CD4-positive, alpha-beta memory T cell (primary cell): ENCODE measurements around the gene PHC1. TPM values are rescaled to one million over a fixed set of nuclear protein-coding genes. Genes with fewer than 3 reads are reported as not detected.
A peak's percentile ranks its signal among the peaks of the same experiment; 100 is the strongest.

Experiments
- CTCF ChIA-PET: fragments of 350-600 bp; sonication (Branson Sonifier 250); formaldehyde crosslinking; loops from one replicate; lab custom pipeline; 2021; ENCODE audit warnings: inconsistent platforms; ENCODE audit not compliant: partially characterized antibody; lab: Charles Lee
- POLR2A ChIA-PET: fragments of 350-600 bp; sonication (Branson Sonifier 250); formaldehyde crosslinking; loops from one replicate; lab custom pipeline; 2021; ENCODE audit not compliant: partially characterized antibody; lab: Charles Lee
- DNase-seq, 5 donors: peaks; one replicate each; pipeline versions ENCODE4 v3.0.0 to v3.0.0-alpha.2; 2020 to 2022; ENCODE audit warnings: mixed read lengths in 1 of 5
- H3K27ac ChIP-seq: one replicate; pipeline ENCODE4 v1.7.0; 2013; ENCODE audit warnings: low read depth, low read length
- H3K27me3 ChIP-seq: 2 replicates; pipeline ENCODE4 v1.7.0; 2013; ENCODE audit warnings: mild to moderate bottlenecking, low read length, moderate library complexity; ENCODE audit not compliant: insufficient read depth
- H3K36me3 ChIP-seq: 2 replicates; pipeline ENCODE4 v1.7.0; 2013; ENCODE audit warnings: mild to moderate bottlenecking, low read length, moderate library complexity; ENCODE audit not compliant: insufficient read depth
- H3K4me1 ChIP-seq: 2 replicates; pipeline ENCODE4 v1.7.0; 2013; ENCODE audit warnings: mild to moderate bottlenecking, low read length, moderate library complexity; ENCODE audit not compliant: insufficient read depth
- H3K4me3 ChIP-seq, 2 donors: one replicate each; pipeline ENCODE4 v1.7.0; 2013; ENCODE audit warnings: low read length in 2 of 2, mild to moderate bottlenecking in 1 of 2
- H3K9me3 ChIP-seq, 2 donors: one replicate each; pipeline ENCODE4 v1.7.0; 2013; ENCODE audit warnings: low read length in 2 of 2, control low read depth in 1 of 2; ENCODE audit not compliant: control insufficient read depth in 1 of 2
- H3K27ac Mint-ChIP-seq, 7 donors: one replicate each; pipeline ENCODE4 v1.8.0; 2020 to 2021; ENCODE audit warnings: mixed read lengths in 7 of 7, mild to moderate bottlenecking in 6 of 7, inconsistent platforms in 3 of 7, moderate library complexity in 3 of 7
- H3K27me3 Mint-ChIP-seq, 2 donors: one replicate each; pipeline ENCODE4 v1.8.0; 2020 to 2021; ENCODE audit warnings: mixed read lengths in 2 of 2
- H3K36me3 Mint-ChIP-seq, 2 donors: one replicate each; pipeline ENCODE4 v1.8.0; 2020 to 2021; ENCODE audit warnings: mixed read lengths in 2 of 2, inconsistent platforms in 1 of 2, mild to moderate bottlenecking in 1 of 2
- H3K4me1 Mint-ChIP-seq, 4 donors: one replicate each; pipeline ENCODE4 v1.8.0; 2020 to 2021; ENCODE audit warnings: mixed read lengths in 4 of 4, mild to moderate bottlenecking in 1 of 4
- H3K4me3 Mint-ChIP-seq, 8 donors: one replicate each; pipeline ENCODE4 v1.8.0; 2020 to 2021; ENCODE audit warnings: mixed read lengths in 8 of 8, mild to moderate bottlenecking in 7 of 8, moderate library complexity in 6 of 8, inconsistent platforms in 3 of 8
- H3K9me3 Mint-ChIP-seq, 8 donors: one replicate each; pipeline ENCODE4 v1.8.0; 2020 to 2021; ENCODE audit warnings: mixed read lengths in 8 of 8, mild to moderate bottlenecking in 5 of 8, inconsistent platforms in 3 of 8, moderate library complexity in 1 of 8
- intact Hi-C: fragments of 100-400 bp; cut with micrococcal nuclease; formaldehyde crosslinking; loops from one replicate; pipeline ENCODE4 v1.15.1; 2023
- polyA plus RNA-seq, 2 donors: library from polyadenylated mRNA; unstranded; fragments of 300-500 nt; fragmentation: Illumina TruSeq; gene quantifications; one replicate each; pipeline ENCODE4 v1.2.3, GENCODE V29; 2021
- total RNA-seq, 2 experiments: library from RNA; stranded (reverse); gene quantifications; one replicate each; pipeline ENCODE4 v1.2.3, GENCODE V29; 2021

PHC1 gene
- total and polyA plus RNA-seq, 4 experiments from 2014 or later, result 22.3 to 52.8 (median 40.2) TPM

GRCh38 chr12:8951744-8952143 lies 37.4 kb downstream of the PHC1 start:
- Histone ChIP-seq H3K27me3 (no peaks in the 10 kb centered on the region), H3K27ac (peak overlapping the region; percentile 96), H3K4me1 (peaks cover 77% of the 10 kb centered on the region), H3K4me3 (peak overlapping the region in 1 of 2 donors; percentile 96), H3K9me3 (no peaks in the 10 kb centered on the region), H3K36me3 (no peaks in the 10 kb centered on the region)
- CTCF ChIA-PET, result interaction anchor here (0.7 to 13.9 kb wide), 18 partner anchors 8 to 408 kb away, joined by 3 to 561 read pairs (median 12); partner anchors contain the start of genes KLRG1 and PHC1
- peak overlapping the region; percentile 86 to 97 (median 96) for H3K4me3 Mint-ChIP-seq
- peak; percentile 35 to 67 (median 40) for DNase-seq
- H3K36me3 Mint-ChIP-seq, result peaks cover 0 to 26% of the 10 kb centered on the region in 2 donors
- no peaks in the 10 kb centered on the region for H3K27me3 Mint-ChIP-seq
- intact Hi-C loops, result loop anchor here (1.0 to 5.0 kb wide), 4 partner anchors 37 to 307 kb away; partner anchors contain the start of gene KLRG1
- peak overlapping the region; percentile 87 to 99 (median 95) for H3K27ac Mint-ChIP-seq
- peaks cover 42 to 90% (median 62%) of the 10 kb centered on the region in 4 donors for H3K4me1 Mint-ChIP-seq
- POLR2A ChIA-PET, result interaction anchor here (0.9 to 10.1 kb wide), 17 partner anchors 10 to 265 kb away, joined by 3 to 492 read pairs (median 14); partner anchors contain the start of gene PHC1
- peaks cover 0 to 6% (median 0%) of the 10 kb centered on the region in 8 donors for H3K9me3 Mint-ChIP-seq

DNA sequence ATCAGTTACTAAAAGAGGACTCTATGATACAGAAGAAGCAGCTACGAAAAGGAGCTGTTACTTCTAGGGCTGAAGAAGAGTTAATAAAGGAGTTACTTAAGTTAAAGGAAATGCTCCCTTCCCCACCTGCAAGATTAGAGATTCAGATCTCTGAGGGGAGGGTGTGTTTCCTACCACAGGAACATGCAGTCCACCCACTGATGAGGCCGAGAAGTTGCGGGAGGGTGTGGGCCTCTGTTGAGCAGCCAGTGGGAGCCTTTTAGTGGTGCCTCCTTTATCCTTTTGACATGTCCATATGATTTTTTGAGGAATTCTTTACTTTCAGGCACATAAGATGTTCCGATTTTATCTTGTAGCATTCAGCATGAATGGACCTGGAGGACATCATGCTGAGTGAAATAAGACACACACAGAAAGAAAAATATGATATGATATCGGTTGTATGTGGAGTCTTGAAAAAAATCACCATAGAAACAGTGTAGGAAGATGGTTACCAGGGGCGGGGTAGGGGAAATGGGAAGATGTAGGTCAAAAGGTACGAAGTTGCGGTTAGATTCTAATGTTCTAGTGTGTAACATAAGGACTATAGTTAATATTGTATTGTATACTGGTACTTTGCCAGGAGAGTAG lies 39.6 kb downstream of the PHC1 start:
- Mint-ChIP-seq H3K36me3 (peaks cover 6 to 21% of the 10 kb centered on the region in 2 donors), H3K4me3 (peak overlapping the region; percentile 77 to 97 (median 83)), H3K4me1 (peaks cover 46 to 90% (median 64%) of the 10 kb centered on the region in 4 donors), H3K9me3 (peaks cover 0 to 6% (median under 1%) of the 10 kb centered on the region in 8 donors), H3K27me3 (no peaks in the 10 kb centered on the region), H3K27ac (peak overlapping the region; percentile 87 to 99 (median 95))
- Histone ChIP-seq H3K4me1 (peaks cover 78% of the 10 kb centered on the region), H3K27me3 (no peaks in the 10 kb centered on the region), H3K4me3 (peak overlapping the region; percentile 1 to 34), H3K9me3 (no peaks in the 10 kb centered on the region), H3K27ac (peak overlapping the region; percentile 96), H3K36me3 (no peaks in the 10 kb centered on the region)
- peak; percentile 88 to 93 (median 90) for DNase-seq
- intact Hi-C loops, result loop anchor here (1.0 to 5.0 kb wide), 2 partner anchors 35 to 272 kb away; partner anchors contain the start of gene KLRG1
- CTCF ChIA-PET, result interaction anchor here (0.8 to 13.9 kb wide), 5 partner anchors 34 to 272 kb away, joined by 3 to 561 read pairs (median 6); no protein-coding TSS in a partner anchor
- POLR2A ChIA-PET, result interaction anchor here (0.6 to 10.1 kb wide), 16 partner anchors 9 to 307 kb away, joined by 3 to 492 read pairs (median 4); partner anchors contain the start of gene KLRG1

- POLR2A ChIA-PET, result interaction anchor here (3.4 to 10.1 kb wide), 2 partner anchors 36 to 74 kb away, joined by 20 to 492 read pairs; no protein-coding TSS in a partner anchor
- intact Hi-C loops, result no loop called here
- peak overlapping the region in 1 of 2 donors; percentile 14 for H3K4me3 ChIP-seq
- no peaks in the 10 kb centered on the region for H3K36me3 ChIP-seq
- CTCF ChIA-PET, result interaction anchor here (1.4 to 13.9 kb wide), 2 partner anchors 73 to 93 kb away, joined by 4 to 561 read pairs; no protein-coding TSS in a partner anchor
- DNase-seq, result no peak
- H3K9me3 ChIP-seq, result no peaks in the 10 kb centered on the region
- Mint-ChIP-seq H3K27ac (peak overlapping the region; percentile 73 to 97 (median 82)), H3K36me3 (peaks cover 7 to 12% of the 10 kb centered on the region in 2 donors), H3K4me1 (peaks cover 59 to 94% (median 81%) of the 10 kb centered on the region in 4 donors), H3K4me3 (peak overlapping the region in 4 of 8 donors; percentile 10 to 64 (median 37)), H3K9me3 (peaks cover 0 to 6% (median under 1%) of the 10 kb centered on the region in 8 donors), H3K27me3 (no peaks in the 10 kb centered on the region)
- no peaks in the 10 kb centered on the region for H3K27me3 ChIP-seq
- no peak overlapping the region for H3K27ac ChIP-seq
- peaks cover 99% of the 10 kb centered on the region for H3K4me1 ChIP-seq
Measured at GRCh38 chr12:8956073-8956472, 41.8 kb downstream of the PHC1 start.

GRCh38 chr12:8956772-8957171 lies 42.5 kb downstream of the PHC1 start:
- H3K27me3 ChIP-seq, result no peaks in the 10 kb centered on the region
- H3K4me1 Mint-ChIP-seq, result peaks cover 55 to 94% (median 79%) of the 10 kb centered on the region in 4 donors
- H3K4me1 ChIP-seq, result peaks cover 99% of the 10 kb centered on the region
- peak overlapping the region; percentile 81 to 93 (median 83) for H3K27ac Mint-ChIP-seq
- peaks cover 0 to 6% (median under 1%) of the 10 kb centered on the region in 8 donors for H3K9me3 Mint-ChIP-seq
- no peak overlapping the region for H3K27ac ChIP-seq
- POLR2A ChIA-PET, result interaction anchor here (10.1 kb wide), 1 partner anchor 73 kb away, joined by 492 read pairs; no protein-coding TSS in a partner anchor
- no peak overlapping the region for H3K4me3 ChIP-seq
- H3K9me3 ChIP-seq, result no peaks in the 10 kb centered on the region
- no peaks in the 10 kb centered on the region for H3K36me3 ChIP-seq
- intact Hi-C loops, result no loop called here
- peaks cover 7 to 14% of the 10 kb centered on the region in 2 donors for H3K36me3 Mint-ChIP-seq
- DNase-seq, result no peak
- H3K27me3 Mint-ChIP-seq, result no peaks in the 10 kb centered on the region
- CTCF ChIA-PET, result interaction anchor here (1.4 to 13.9 kb wide), 2 partner anchors 72 to 93 kb away, joined by 4 to 561 read pairs; no protein-coding TSS in a partner anchor
- H3K4me3 Mint-ChIP-seq, result peak overlapping the region in 7 of 8 donors; percentile 17 to 67 (median 30)

DNA sequence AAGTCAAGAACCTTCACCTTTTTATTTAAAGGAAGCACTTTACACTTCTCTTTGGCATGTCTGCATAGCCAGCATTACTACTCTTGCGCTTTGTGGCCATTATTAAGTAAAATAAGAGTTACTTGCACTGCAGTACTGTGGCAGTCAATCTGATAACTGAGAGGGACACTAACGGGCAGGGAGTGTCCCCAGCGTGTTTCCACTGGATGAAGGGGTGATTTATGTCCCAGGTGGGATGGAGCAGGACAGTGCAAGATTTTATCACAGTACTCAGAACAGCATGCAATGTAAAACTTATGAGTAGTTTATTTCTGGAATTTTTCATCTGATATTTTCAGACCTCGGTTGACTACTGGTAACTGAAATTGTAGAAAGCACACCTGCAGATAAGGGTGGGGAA lies 43.3 kb downstream of the PHC1 start:
- H3K27ac ChIP-seq, result no peak overlapping the region
- peaks cover 93% of the 10 kb centered on the region for H3K4me1 ChIP-seq
- Mint-ChIP-seq H3K9me3 (peaks cover 0 to 6% (median 3%) of the 10 kb centered on the region in 8 donors), H3K4me3 (peak overlapping the region in 6 of 8 donors; percentile 4 to 54 (median 26)), H3K27me3 (no peaks in the 10 kb centered on the region), H3K36me3 (peaks cover 10 to 20% of the 10 kb centered on the region in 2 donors), H3K27ac (peak overlapping the region; percentile 81 to 93 (median 83)), H3K4me1 (peaks cover 53 to 91% (median 75%) of the 10 kb centered on the region in 4 donors)
- DNase-seq, result no peak
- H3K9me3 ChIP-seq, result no peaks in the 10 kb centered on the region
- H3K27me3 ChIP-seq, result no peaks in the 10 kb centered on the region
- intact Hi-C loops, result no loop called here
- no peak overlapping the region for H3K4me3 ChIP-seq
- CTCF ChIA-PET, result interaction anchor here (1.0 kb wide), 1 partner anchor 52 kb away, joined by 4 read pairs; no protein-coding TSS in a partner anchor
- POLR2A ChIA-PET, result interaction anchor here (1.2 to 2.1 kb wide), 2 partner anchors 30 to 68 kb away, joined by 6 to 11 read pairs; no protein-coding TSS in a partner anchor
- no peaks in the 10 kb centered on the region for H3K36me3 ChIP-seq

- Histone ChIP-seq H3K27ac (no peak overlapping the region), H3K4me1 (peaks cover 88% of the 10 kb centered on the region), H3K9me3 (no peaks in the 10 kb centered on the region), H3K27me3 (no peaks in the 10 kb centered on the region), H3K4me3 (no peak overlapping the region), H3K36me3 (no peaks in the 10 kb centered on the region)
- H3K27me3 Mint-ChIP-seq, result no peaks in the 10 kb centered on the region
- H3K9me3 Mint-ChIP-seq, result peaks cover 0 to 9% (median 2%) of the 10 kb centered on the region in 8 donors
- H3K4me1 Mint-ChIP-seq, result peaks cover 50 to 91% (median 70%) of the 10 kb centered on the region in 4 donors
- H3K4me3 Mint-ChIP-seq, result peak overlapping the region in 2 of 8 donors; percentile 26 to 44
- ChIA-PET CTCF (interaction anchor here (1.0 to 1.2 kb wide), 2 partner anchors 10 to 52 kb away, joined by 4 read pairs; no protein-coding TSS in a partner anchor), POLR2A (interaction anchor here (0.6 to 2.1 kb wide), 5 partner anchors 13 to 67 kb away, joined by 3 to 11 read pairs (median 3); no protein-coding TSS in a partner anchor)
- intact Hi-C loops, result no loop called here
- peaks cover 11 to 25% of the 10 kb centered on the region in 2 donors for H3K36me3 Mint-ChIP-seq
- DNase-seq, result no peak
- peak overlapping the region; percentile 8 to 92 (median 70) for H3K27ac Mint-ChIP-seq
Measured at GRCh38 chr12:8958066-8958465, 43.8 kb downstream of the PHC1 start.
